ENCODE data around the gene TACC2. TPM values are rescaled to one million over a fixed set of nuclear protein-coding genes. Genes with fewer than 3 reads are reported as not detected.

The TACC2 gene
- total RNA-seq, 1 donor from 2014 or later = 22.0 TPM

GRCh38 chr10:122298598-122299301 lies 309.8 kb downstream of the TACC2 start:
- Histone ChIP-seq H3K27ac (ENCODE audit: low read depth, low read length) (no peak overlapping the region), H2AFZ (ENCODE audit: low read depth, low read length) (peak overlapping the region; percentile 61), H3K4me2 (ENCODE audit: low read length) (peak overlapping the region; percentile 72), H3K4me1 (ENCODE audit: insufficient read depth, low read length) (peaks cover 13% of the 10 kb centered on the region), H3K4me3 (ENCODE audit: insufficient read depth, low read depth, low read length) (no peak overlapping the region), H3K36me3 (ENCODE audit: insufficient read depth, low read length) (no peaks in the 10 kb centered on the region), H3K27me3 (ENCODE audit: insufficient read depth, low read length) (no peaks in the 10 kb centered on the region), H4K20me1 (ENCODE audit: insufficient read depth, low read length) (no peaks in the 10 kb centered on the region), H3K79me2 (ENCODE audit: insufficient read depth, low read length) (no peaks in the 10 kb centered on the region), H3K9ac (ENCODE audit: low read length) (peak overlapping the region; percentile 44), H3K9me3 (ENCODE audit: insufficient read depth, low read depth, low read length) (no peaks in the 10 kb centered on the region)
- Mint-ChIP-seq H3K4me1 (ENCODE audit: low read depth, unreplicated experiment) (peaks cover 10% of the 10 kb centered on the region), H3K27me3 (ENCODE audit: low read depth, unreplicated experiment) (peaks cover 19% of the 10 kb centered on the region), H3K4me3 (ENCODE audit: unreplicated experiment) (no peak overlapping the region), H3K27ac (ENCODE audit: unreplicated experiment) (no peak overlapping the region), H3K9me3 (ENCODE audit: unreplicated experiment) (peaks cover 3% of the 10 kb centered on the region), H3K36me3 (ENCODE audit: low read depth, unreplicated experiment) (no peaks in the 10 kb centered on the region)
- peak; percentile 40 for DNase-seq (ENCODE audit: low read depth)
- peak; percentile 41 for FAIRE-seq
- no peak for TF ChIP-seq EZH2 (IDR thresholded peaks at IDR 0.05; ENCODE audit: insufficient read depth, low read length)
- peak; percentile 90 for TF ChIP-seq CTCF (IDR thresholded peaks at IDR 0.05; ENCODE audit: insufficient read depth, low read depth, low read length)

- H3K27me3 Mint-ChIP-seq (ENCODE audit: low read depth, unreplicated experiment) = peaks cover 19% of the 10 kb centered on the region
- DNase-seq (ENCODE audit: low read depth) = no peak
- H3K27me3 ChIP-seq (ENCODE audit: insufficient read depth, low read length) = no peaks in the 10 kb centered on the region
- H3K4me1 Mint-ChIP-seq (ENCODE audit: low read depth, unreplicated experiment) = peaks cover 6% of the 10 kb centered on the region
- no peak for TF ChIP-seq EZH2 (IDR thresholded peaks at IDR 0.05; ENCODE audit: insufficient read depth, low read length)
- no peak for TF ChIP-seq CTCF (IDR thresholded peaks at IDR 0.05; ENCODE audit: insufficient read depth, low read depth, low read length)
- no peak for FAIRE-seq
- peak overlapping the region; percentile 72 for H3K4me2 ChIP-seq (ENCODE audit: low read length)
- no peak overlapping the region for H3K4me3 Mint-ChIP-seq (ENCODE audit: unreplicated experiment)
- no peak overlapping the region for H3K27ac ChIP-seq (ENCODE audit: low read depth, low read length)
- H3K9me3 Mint-ChIP-seq (ENCODE audit: unreplicated experiment) = peaks cover 5% of the 10 kb centered on the region
- H3K4me1 ChIP-seq (ENCODE audit: insufficient read depth, low read length) = peaks cover 13% of the 10 kb centered on the region
- no peaks in the 10 kb centered on the region for H3K36me3 ChIP-seq (ENCODE audit: insufficient read depth, low read length)
- H3K79me2 ChIP-seq (ENCODE audit: insufficient read depth, low read length) = no peaks in the 10 kb centered on the region
- no peak overlapping the region for H2AFZ ChIP-seq (ENCODE audit: low read depth, low read length)
- no peak overlapping the region for H3K9ac ChIP-seq (ENCODE audit: low read length)
- H3K27ac Mint-ChIP-seq (ENCODE audit: unreplicated experiment) = no peak overlapping the region
- H3K4me3 ChIP-seq (ENCODE audit: insufficient read depth, low read depth, low read length) = no peak overlapping the region
- no peaks in the 10 kb centered on the region for H4K20me1 ChIP-seq (ENCODE audit: insufficient read depth, low read length)
- peaks cover 3% of the 10 kb centered on the region for H3K36me3 Mint-ChIP-seq (ENCODE audit: low read depth, unreplicated experiment)
- H3K9me3 ChIP-seq (ENCODE audit: insufficient read depth, low read depth, low read length) = no peaks in the 10 kb centered on the region
Observed at GRCh38 chr10:122299423-122300075, 310.6 kb downstream of the TACC2 start.

Measured in astrocyte (in vitro differentiated cells and primary cell).